Muscle of arm (tissue), 12 donors: ENCODE results near the gene MRPL49. TPM values are rescaled to one million over a fixed set of nuclear protein-coding genes. Genes with fewer than 3 reads are reported as not detected.
"Not testable (repeated sequence)": the region's sequence is repeated elsewhere in the genome, so short reads cannot be mapped to it uniquely, and the experiment has no call there.

Source experiments
- DNase-seq: peaks from one replicate; pipeline ENCODE4 v3.0.0-alpha.2; 2013
- polyA plus RNA-seq, 12 donors: library from polyadenylated mRNA; unstranded; fragments of 120-200 nt; gene quantifications; one replicate each; pipeline ENCODE4 v1.2.1, GENCODE V29; 2013; ENCODE audit not compliant: insufficient read length in 12 of 12

The MRPL49 gene
- polyA plus RNA-seq, 12 donors: 22.3 to 45.7 (median 25.1) TPM; not detected in 1

DNA sequence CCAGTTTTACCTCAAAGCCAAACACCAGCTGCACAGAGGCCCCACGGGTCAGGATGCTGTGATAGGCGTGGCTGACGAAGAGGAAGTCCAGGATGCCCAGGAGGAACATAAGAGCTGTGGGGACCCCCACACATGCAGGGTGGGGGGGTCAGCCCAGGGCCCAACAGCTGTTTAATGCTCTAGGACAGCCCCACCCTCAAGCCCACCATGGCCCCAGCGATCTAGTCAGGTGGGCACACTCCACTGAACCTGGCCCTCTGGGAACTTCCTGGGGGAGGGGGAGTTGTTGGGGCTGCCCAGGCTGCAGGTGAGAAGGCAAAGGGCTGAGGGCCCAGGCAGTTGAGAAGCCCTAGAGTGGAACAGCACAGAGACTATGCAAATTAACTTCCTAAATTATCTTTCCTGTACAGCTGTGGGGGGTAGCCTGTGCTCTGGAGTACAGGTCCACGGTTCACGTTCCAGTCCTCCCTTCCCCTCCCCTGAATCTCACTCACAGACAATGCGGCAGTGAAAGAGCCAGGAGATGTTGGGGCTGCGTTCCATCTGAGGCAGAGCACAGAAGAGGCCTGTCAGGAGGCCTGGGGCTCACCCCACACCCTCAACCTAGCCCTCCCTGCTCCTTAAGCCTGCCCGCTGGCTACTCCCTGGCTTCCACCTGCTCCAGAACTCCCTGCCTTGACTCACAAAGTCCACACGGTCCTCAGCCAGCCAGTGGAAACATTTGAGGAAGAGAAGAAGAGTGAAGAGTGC lies 10.3 kb downstream of the MRPL49 start:
- DNase-seq: no peak

DNA sequence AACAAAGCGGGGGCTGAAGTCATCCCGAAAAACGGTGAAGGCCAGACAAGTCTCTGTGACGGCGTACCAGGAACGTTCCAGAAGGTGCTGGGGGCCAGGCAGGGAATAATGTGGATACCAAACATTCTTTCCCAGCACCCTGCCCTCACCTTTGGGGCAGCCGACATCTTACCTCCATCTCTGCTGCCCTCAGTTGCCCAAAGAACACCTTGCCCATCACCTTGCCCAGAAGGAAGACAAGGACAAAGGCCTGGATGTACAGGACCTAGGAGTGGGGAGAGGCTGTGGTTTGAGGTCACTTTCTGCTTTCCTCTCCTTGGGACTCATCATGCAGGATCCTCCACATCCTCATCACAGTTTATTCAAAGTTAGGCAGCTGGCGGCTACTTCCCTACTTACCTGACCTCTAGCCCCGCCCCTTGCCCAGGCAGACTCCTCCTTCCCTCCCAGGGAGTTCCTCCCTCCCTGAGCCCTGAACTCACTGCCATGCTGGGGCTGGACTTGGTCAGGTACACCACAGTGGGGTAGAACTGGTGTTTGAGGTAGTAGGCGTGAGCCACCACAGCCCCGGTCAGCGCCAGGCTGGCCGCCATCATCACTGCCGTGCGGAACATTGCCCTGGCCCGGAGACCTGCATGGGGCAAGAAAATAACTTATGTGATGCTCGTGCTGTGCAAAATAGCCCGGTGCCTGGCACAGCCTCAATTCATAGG lies 11.0 kb downstream of the MRPL49 start:
- no peak for DNase-seq

DNA sequence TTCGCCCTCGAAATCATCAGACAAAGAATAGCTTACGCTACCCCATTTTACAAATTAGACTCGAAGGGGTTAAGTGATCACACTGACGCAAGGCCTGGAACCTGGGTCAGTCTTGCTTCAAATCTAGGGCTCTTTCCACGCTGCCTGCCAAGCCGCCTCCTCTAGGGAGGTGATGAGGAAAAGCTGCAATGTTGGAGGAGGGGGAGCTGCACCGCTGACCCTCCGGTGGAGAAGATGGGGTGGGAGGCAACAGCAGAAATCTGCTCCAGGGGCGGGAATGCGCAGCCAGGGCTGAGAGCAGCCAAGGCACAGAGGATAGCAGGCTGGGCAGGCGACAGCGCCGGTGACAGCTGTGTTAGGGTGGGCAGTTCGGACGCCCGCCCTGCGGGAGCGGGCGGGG lies 11.6 kb downstream of the MRPL49 start:
- DNase-seq: peak; percentile 89

GRCh38 chr11:65134240-65134951 lies 12.3 kb downstream of the MRPL49 start, which contains the start of gene SYVN1:
TSS of gene SYVN1 (minus strand) at chr11:65134519. CDS start at chr11:65133601, 918 bp downstream.
- DNase-seq: peak; percentile 95

DNA sequence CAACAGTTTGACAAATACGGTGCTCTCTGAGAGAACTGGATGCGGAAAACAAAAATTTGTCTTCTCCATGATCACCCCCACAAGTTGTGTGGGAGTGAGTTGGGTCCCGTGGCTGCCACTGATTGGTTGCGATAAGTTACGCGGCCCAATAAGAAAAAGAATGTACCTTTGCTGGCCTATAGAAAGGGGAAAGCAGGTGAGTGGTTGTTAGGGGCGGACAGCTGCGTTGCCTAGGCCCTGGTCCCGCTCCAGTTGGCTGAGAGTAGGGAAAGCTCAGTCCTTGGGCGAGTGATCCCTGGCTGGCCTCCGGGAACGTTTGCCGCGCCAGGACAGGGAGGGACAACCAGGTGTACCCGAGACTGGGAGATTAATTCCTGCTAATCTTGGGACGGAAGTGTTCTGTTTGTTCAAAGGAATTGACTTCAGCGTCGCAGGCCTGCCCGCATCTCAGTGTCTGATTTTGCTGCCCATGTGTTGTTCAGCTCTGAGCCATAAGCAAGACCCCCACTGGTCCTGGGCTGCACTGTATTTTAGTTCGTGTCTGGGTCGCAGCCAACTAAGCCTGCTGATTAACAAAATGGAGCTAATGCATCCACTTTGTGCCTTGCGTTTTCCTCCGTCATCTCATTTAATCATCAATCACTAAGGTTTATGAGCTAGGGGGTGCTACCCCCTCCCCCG lies 13.0 kb downstream of the MRPL49 start:
- peak; percentile 93 for DNase-seq

GRCh38 chr11:65135633-65136145 lies 13.6 kb downstream of the MRPL49 start:
- DNase-seq: no peak

GRCh38 chr11:65136515-65137096 lies 14.5 kb downstream of the MRPL49 start:
- no peak for DNase-seq

GRCh38 chr11:65141896-65142494 lies 19.9 kb downstream of the MRPL49 start:
- DNase-seq: no peak

GRCh38 chr11:65147352-65148075 lies 25.4 kb downstream of the MRPL49 start:
- DNase-seq: no peak

- DNase-seq: no peak
Measured at GRCh38 chr11:65148657-65149056, 26.5 kb downstream of the MRPL49 start.

GRCh38 chr11:65150131-65150508 lies 28.0 kb downstream of the MRPL49 start:
- not testable (repeated sequence) for DNase-seq

DNA sequence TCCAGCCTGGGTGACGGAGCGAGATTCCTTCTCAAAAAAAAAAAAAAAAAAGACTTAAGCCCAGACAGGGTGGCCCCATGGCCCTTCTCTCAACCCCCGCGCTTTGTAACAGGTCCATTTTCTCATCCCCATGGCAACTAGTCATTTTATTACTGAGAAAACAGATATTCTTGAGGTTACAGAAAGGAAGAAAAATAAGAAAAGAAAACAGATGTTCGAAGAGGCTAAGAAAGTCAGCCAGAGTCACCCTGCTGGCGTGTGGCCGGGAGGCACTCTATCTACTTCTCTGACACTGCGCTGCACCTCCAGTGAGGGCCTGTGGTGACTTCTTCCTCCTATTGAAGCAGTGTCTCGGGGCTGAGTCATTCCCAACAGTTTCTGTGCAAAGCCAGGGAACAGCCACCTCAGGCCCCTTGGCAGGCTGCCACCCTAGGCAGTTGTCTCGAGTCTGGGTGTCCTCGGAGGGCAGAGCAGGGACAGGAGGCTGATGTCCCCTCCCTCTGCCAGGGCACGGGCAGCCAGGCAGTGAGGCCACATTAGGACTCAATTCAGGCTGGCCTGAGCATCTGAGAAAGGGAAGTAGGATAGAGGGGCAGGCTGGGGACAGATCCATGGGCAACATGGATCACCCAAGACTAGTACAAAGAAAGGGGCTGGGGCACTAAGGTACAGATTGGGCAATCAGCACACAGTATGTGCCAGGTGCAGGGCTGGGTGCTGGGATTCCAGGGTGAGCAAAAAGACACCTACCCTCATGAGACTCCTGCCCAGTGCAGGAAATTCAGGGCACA lies 28.6 kb downstream of the MRPL49 start:
- DNase-seq: peak; percentile 77

DNA sequence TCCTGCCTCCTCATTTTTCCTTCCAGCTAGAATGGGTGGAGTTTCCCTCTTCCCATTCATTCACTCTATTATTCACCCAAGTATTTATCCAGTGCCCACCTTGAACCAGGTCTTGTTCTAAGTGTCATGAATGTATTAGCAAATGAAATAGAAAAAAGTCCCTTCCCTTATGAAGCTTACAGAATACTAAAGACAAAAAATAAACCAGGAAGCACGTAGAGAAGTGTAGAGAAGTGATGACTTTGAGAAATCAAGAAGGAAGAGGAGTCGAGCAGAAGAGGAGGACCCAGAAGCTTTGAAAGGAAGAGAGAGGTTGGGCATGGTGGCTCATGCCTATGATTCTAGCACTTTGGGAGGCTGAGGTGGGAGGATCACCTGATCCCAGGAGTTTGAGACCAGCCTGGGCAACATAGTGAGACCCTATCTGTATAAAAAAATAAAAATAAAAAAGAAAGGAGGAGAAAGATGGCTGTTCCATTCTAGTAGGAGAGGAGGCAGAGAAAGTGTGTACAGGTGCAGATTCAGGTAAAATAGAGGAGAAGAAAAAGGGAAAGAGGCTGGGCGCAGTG lies 29.3 kb downstream of the MRPL49 start:
- DNase-seq: no peak

DNA sequence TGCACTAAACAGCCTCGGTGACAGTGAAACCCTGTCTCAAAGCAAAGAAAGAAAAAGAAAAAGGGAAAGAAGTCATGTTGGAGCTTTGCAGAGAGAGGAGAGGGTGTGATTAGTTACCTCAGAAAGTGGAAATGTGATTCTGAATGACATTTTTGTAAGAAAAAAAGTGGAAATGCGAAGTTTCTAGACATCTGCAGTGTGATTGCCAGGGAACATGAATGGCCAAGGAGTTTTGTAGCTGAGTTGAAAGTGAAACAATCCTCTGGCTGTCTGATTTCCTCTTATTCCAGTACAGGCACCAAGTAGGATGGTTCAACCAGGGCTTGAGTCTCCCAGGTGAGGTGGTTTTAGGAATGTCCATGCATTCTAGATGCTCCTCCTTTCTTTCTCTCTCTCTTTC lies 30.0 kb downstream of the MRPL49 start:
- DNase-seq: no peak

GRCh38 chr11:65156256-65156655 lies 34.1 kb downstream of the MRPL49 start:
- DNase-seq: no peak

GRCh38 chr11:65156926-65157325 lies 34.8 kb downstream of the MRPL49 start:
- no peak for DNase-seq

GRCh38 chr11:65157336-65157735 lies 35.2 kb downstream of the MRPL49 start:
- DNase-seq: no peak

GRCh38 chr11:65159012-65159411 lies 36.9 kb downstream of the MRPL49 start:
- DNase-seq: no peak

- DNase-seq: no peak
Measured at GRCh38 chr11:65160643-65161042, 38.5 kb downstream of the MRPL49 start.
